Prostate gland (tissue), 2 donors: ENCODE results near the gene MYL7.

Source experiments
- CTCF ChIP-seq, 4 experiments: fragments of 200-600 bp in 2 of 4; fragments of 450-650 bp in 2 of 4; sonication (generic) in 2 of 4; IDR thresholded peaks; 1 replicate in 3 of 4; 2 replicates in 1 of 4; pipeline ENCODE4 v1.5.1; 2016 to 2019; ENCODE audit warnings: antibody characterized with exemption in 4 of 4, mild to moderate bottlenecking in 2 of 4, moderate library complexity in 2 of 4
- POLR2A ChIP-seq: fragments of 450-650 bp; IDR thresholded peaks from one replicate; pipeline ENCODE4 v1.6.1; 2016; ENCODE audit warnings: antibody characterized with exemption, mild to moderate bottlenecking
- POLR2AphosphoS5 ChIP-seq: sonication (generic); formaldehyde crosslinking; IDR thresholded peaks from one replicate; pipeline ENCODE4 v1.6.1; 2017; ENCODE audit warnings: antibody characterized with exemption

GRCh38 chr7:44099669-44100068, 41.5 kb downstream of the MYL7 start:
- TF ChIP-seq CTCF (IDR thresholded peaks at IDR 0.05) (no peak), POLR2AphosphoS5 (no peak), POLR2A (no peak)
